H9 (cell line): ENCODE data around the gene HMOX2. TPM values are rescaled to one million over a fixed set of nuclear protein-coding genes. Genes with fewer than 3 reads are reported as not detected.

Source experiments
- DNase-seq: peaks from one replicate; pipeline ENCODE4 v3.0.0-alpha.2; 2017
- H2AFZ ChIP-seq: one replicate; pipeline ENCODE4 v1.6.1; 2013; ENCODE audit warnings: mild to moderate bottlenecking, low read length, control low read depth, moderate library complexity
- H2AK5ac ChIP-seq: 2 replicates; pipeline ENCODE4 v1.6.1; 2013; ENCODE audit warnings: low read length, control low read depth, mixed read lengths; ENCODE audit not compliant: insufficient read length
- H2BK120ac ChIP-seq: one replicate; pipeline ENCODE4 v1.6.1; 2013; ENCODE audit warnings: low read depth, mild to moderate bottlenecking, low read length, control low read depth, inconsistent platforms; ENCODE audit not compliant: poor library complexity, severe bottlenecking
- H2BK12ac ChIP-seq: 2 replicates; pipeline ENCODE4 v1.6.1; 2013; ENCODE audit warnings: low read length, control low read depth, mixed read lengths, low read depth; ENCODE audit not compliant: insufficient read length
- H2BK15ac ChIP-seq: 2 replicates; pipeline ENCODE4 v1.6.1; 2013; ENCODE audit warnings: low read depth, low read length, control low read depth
- H2BK20ac ChIP-seq: one replicate; pipeline ENCODE4 v1.6.1; 2013; ENCODE audit warnings: low read depth, mild to moderate bottlenecking, low read length, control low read depth, inconsistent platforms; ENCODE audit not compliant: poor library complexity, severe bottlenecking
- H2BK5ac ChIP-seq: 2 replicates; pipeline ENCODE4 v1.6.1; 2013; ENCODE audit warnings: low read length, control low read depth, mixed read lengths; ENCODE audit not compliant: insufficient read length
- H3K14ac ChIP-seq: 2 replicates; pipeline ENCODE4 v1.6.1; 2013; ENCODE audit warnings: low read length, control low read depth; ENCODE audit not compliant: insufficient read depth
- H3K18ac ChIP-seq: 2 replicates; pipeline ENCODE4 v1.6.1; 2013; ENCODE audit warnings: low read depth, mild to moderate bottlenecking, mixed read lengths, low read length, control low read depth; ENCODE audit not compliant: insufficient read length
- H3K23ac ChIP-seq: 2 replicates; pipeline ENCODE4 v1.6.1; 2013; ENCODE audit warnings: low read length, control low read depth, mixed read lengths, low read depth; ENCODE audit not compliant: insufficient read length
- H3K23me2 ChIP-seq: 2 replicates; pipeline ENCODE4 v1.6.1; 2013; ENCODE audit warnings: low read depth, mild to moderate bottlenecking, mixed read lengths, low read length, control low read depth; ENCODE audit not compliant: insufficient read length, poor library complexity, severe bottlenecking
- H3K27ac ChIP-seq: 2 replicates; pipeline ENCODE4 v1.5.1; 2013; ENCODE audit warnings: low read length, control low read depth, mixed read lengths, low read depth; ENCODE audit not compliant: insufficient read length
- H3K27me3 ChIP-seq: 2 replicates; pipeline ENCODE4 v1.6.1; 2013; ENCODE audit warnings: low read length, control low read depth, inconsistent platforms; ENCODE audit not compliant: insufficient read depth
- H3K4ac ChIP-seq: 2 replicates; pipeline ENCODE4 v1.6.1; 2013; ENCODE audit warnings: low read depth, mild to moderate bottlenecking, control low read depth, inconsistent platforms, low read length, moderate library complexity
- H3K4me1 ChIP-seq: 2 replicates; pipeline ENCODE4 v1.6.1; 2013; ENCODE audit warnings: low read length, control low read depth, inconsistent platforms; ENCODE audit not compliant: insufficient read depth
- H3K4me2 ChIP-seq: 2 replicates; pipeline ENCODE4 v1.6.1; 2013; ENCODE audit warnings: low read length, control low read depth, mixed read lengths; ENCODE audit not compliant: insufficient read length, insufficient read depth
- H3K56ac ChIP-seq: 2 replicates; pipeline ENCODE4 v1.6.1; 2013; ENCODE audit warnings: low read depth, mild to moderate bottlenecking, mixed read lengths, low read length, control low read depth; ENCODE audit not compliant: insufficient read length
- H3K79me1 ChIP-seq: 2 replicates; pipeline ENCODE4 v1.6.1; 2013; ENCODE audit warnings: low read depth, mild to moderate bottlenecking, moderate library complexity, low read length, control low read depth, inconsistent platforms; ENCODE audit not compliant: insufficient read depth, poor library complexity, severe bottlenecking
- H3K79me2 ChIP-seq: 2 replicates; pipeline ENCODE4 v1.6.1; 2013; ENCODE audit warnings: low read length, control low read depth, inconsistent platforms; ENCODE audit not compliant: insufficient read depth
- H3K9ac ChIP-seq: 2 replicates; pipeline ENCODE4 v1.6.1; 2013; ENCODE audit warnings: low read length, control low read depth, mixed read lengths; ENCODE audit not compliant: insufficient read length; ENCODE audit errors: extremely low read depth
- H3K9me3 ChIP-seq: one replicate; pipeline ENCODE4 v1.6.1; 2013; ENCODE audit warnings: low read depth, low read length, inconsistent platforms; ENCODE audit not compliant: control insufficient read depth
- H3T11ph ChIP-seq: one replicate; pipeline ENCODE4 v1.6.1; 2013; ENCODE audit warnings: mild to moderate bottlenecking, low read length, control low read depth, inconsistent platforms
- H4K20me1 ChIP-seq: one replicate; pipeline ENCODE4 v1.6.1; 2013; ENCODE audit not compliant: control insufficient read depth, insufficient read length, insufficient read depth
- H4K5ac ChIP-seq: 2 replicates; pipeline ENCODE4 v1.6.1; 2013; ENCODE audit warnings: low read depth, mild to moderate bottlenecking, mixed read lengths, low read length, control low read depth; ENCODE audit not compliant: insufficient read length
- H4K8ac ChIP-seq: replicated peaks from 2 replicates; pipeline ENCODE4 v1.6.1; 2013; ENCODE audit warnings: low read length, control low read depth, mixed read lengths, low read depth; ENCODE audit not compliant: insufficient read length
- H4K91ac ChIP-seq: 2 replicates; pipeline ENCODE4 v1.6.1; 2013; ENCODE audit warnings: low read depth, mild to moderate bottlenecking, moderate library complexity, mixed read lengths, low read length, control low read depth; ENCODE audit not compliant: insufficient read length
- H3K27ac Mint-ChIP-seq, 3 experiments: 2 replicates in 2 of 3; 3 replicates in 1 of 3; pipeline ENCODE4 v1.8.0; 2020 to 2021; ENCODE audit warnings: mixed read lengths in 3 of 3, mild to moderate bottlenecking in 1 of 3, moderate library complexity in 1 of 3
- H3K27me3 Mint-ChIP-seq: 2 replicates; pipeline ENCODE4 v1.8.0; 2021; ENCODE audit warnings: low read depth, mild to moderate bottlenecking, moderate library complexity, mixed read lengths
- H3K36me3 Mint-ChIP-seq, 3 experiments: 2 replicates in 2 of 3; 3 replicates in 1 of 3; pipeline ENCODE4 v1.8.0; 2020 to 2021; ENCODE audit warnings: low read depth in 3 of 3, mixed read lengths in 3 of 3; ENCODE audit not compliant: insufficient read depth in 1 of 3
- H3K4me1 Mint-ChIP-seq, 2 experiments: 2 replicates each; pipeline ENCODE4 v1.8.0; 2020; ENCODE audit warnings: mixed read lengths in 2 of 2
- H3K4me3 Mint-ChIP-seq, 2 experiments: 2 replicates in 1 of 2; 3 replicates in 1 of 2; pipeline ENCODE4 v1.8.0; 2020 to 2021; ENCODE audit warnings: mild to moderate bottlenecking in 2 of 2, mixed read lengths in 2 of 2, moderate library complexity in 1 of 2
- H3K9me3 Mint-ChIP-seq, 2 experiments: 2 replicates in 1 of 2; 3 replicates in 1 of 2; pipeline ENCODE4 v1.8.0; 2020; ENCODE audit warnings: mild to moderate bottlenecking in 2 of 2, mixed read lengths in 2 of 2, moderate library complexity in 1 of 2
- WGBS: extraction: QIAGEN DNeasy Blood & Tissue Kit; methylation state at CpG from one replicate; pipeline ENCODE4 v1.1.7; 2013; ENCODE audit warnings: missing lambda C conversion rate, low lambda C conversion rate, mixed read lengths; ENCODE audit not compliant: insufficient read length; ENCODE audit errors: extremely low coverage; 5-methylcytosine and 5-hydroxymethylcytosine counted together
- total RNA-seq: library from RNA; stranded (reverse); gene quantifications from 2 replicates; pipeline ENCODE4 v1.2.1, GENCODE V29; 2021
- TF ChIP-seq, protein P1 (sequence below): fragments of 200-600 bp; sonication (generic); conservative IDR thresholded peaks from 3 replicates; pipeline ENCODE4 v1.8.0; 2021; ENCODE audit warnings: antibody characterized with exemption, mild to moderate bottlenecking

The HMOX2 gene
- total RNA-seq, 1 experiment from 2014 or later: 44.4 TPM

DNA sequence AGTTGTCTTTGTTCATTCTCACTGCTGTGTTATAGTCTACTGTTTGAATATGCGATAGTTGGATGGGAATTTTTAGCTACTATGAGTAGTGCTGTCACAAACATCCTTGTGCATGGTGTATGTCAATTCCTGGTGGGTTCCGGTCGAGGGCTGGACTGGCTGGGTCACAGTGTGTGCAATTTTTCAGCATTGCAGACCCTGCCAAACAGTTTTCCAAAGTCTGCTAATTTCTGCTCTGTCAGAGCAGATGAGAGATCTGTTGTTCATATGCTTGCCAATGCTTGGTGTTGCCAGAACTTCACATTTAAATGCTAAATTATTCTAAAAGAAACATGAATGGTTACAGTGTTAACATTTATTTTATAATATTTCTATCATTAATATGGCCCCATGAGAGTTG lies 76.3 kb downstream of the HMOX2 start:
- H4K5ac ChIP-seq: no peak overlapping the region
- H2AK5ac ChIP-seq: no peak overlapping the region
- H3T11ph ChIP-seq: no peak overlapping the region
- no peaks in the 10 kb centered on the region; a peak in 1 of 7 replicates for H3K36me3 Mint-ChIP-seq
- peaks cover 0 to 2% of the 10 kb centered on the region in 2 experiments; a peak in 2 of 5 replicates for H3K9me3 Mint-ChIP-seq
- H3K27ac Mint-ChIP-seq: no peak overlapping the region
- no peaks in the 10 kb centered on the region for H3K9me3 ChIP-seq
- no peak overlapping the region for H3K14ac ChIP-seq
- no peak for DNase-seq
- no peak overlapping the region for H3K4ac ChIP-seq
- H3K9ac ChIP-seq: no peak overlapping the region
- H2BK5ac ChIP-seq: no peak overlapping the region
- no peak overlapping the region for H3K4me3 Mint-ChIP-seq
- H4K8ac ChIP-seq: no peak overlapping the region
- no peak overlapping the region for H4K91ac ChIP-seq
- no peaks in the 10 kb centered on the region for H3K79me1 ChIP-seq
- TF ChIP-seq, protein P1, sequence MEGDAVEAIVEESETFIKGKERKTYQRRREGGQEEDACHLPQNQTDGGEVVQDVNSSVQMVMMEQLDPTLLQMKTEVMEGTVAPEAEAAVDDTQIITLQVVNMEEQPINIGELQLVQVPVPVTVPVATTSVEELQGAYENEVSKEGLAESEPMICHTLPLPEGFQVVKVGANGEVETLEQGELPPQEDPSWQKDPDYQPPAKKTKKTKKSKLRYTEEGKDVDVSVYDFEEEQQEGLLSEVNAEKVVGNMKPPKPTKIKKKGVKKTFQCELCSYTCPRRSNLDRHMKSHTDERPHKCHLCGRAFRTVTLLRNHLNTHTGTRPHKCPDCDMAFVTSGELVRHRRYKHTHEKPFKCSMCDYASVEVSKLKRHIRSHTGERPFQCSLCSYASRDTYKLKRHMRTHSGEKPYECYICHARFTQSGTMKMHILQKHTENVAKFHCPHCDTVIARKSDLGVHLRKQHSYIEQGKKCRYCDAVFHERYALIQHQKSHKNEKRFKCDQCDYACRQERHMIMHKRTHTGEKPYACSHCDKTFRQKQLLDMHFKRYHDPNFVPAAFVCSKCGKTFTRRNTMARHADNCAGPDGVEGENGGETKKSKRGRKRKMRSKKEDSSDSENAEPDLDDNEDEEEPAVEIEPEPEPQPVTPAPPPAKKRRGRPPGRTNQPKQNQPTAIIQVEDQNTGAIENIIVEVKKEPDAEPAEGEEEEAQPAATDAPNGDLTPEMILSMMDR: no peak
- no peaks in the 10 kb centered on the region for H3K27me3 ChIP-seq
- no peaks in the 10 kb centered on the region; the same call in 1 of the 2 replicates for H3K4me1 ChIP-seq
- no peak overlapping the region for H3K27ac ChIP-seq
- H2BK120ac ChIP-seq: no peak overlapping the region
- no peak overlapping the region for H3K23ac ChIP-seq
- no peaks in the 10 kb centered on the region for H3K23me2 ChIP-seq
- H3K79me2 ChIP-seq: no peaks in the 10 kb centered on the region
- H4K20me1 ChIP-seq: no peaks in the 10 kb centered on the region
- H2BK15ac ChIP-seq: no peak overlapping the region
- peaks cover 9 to 11% of the 10 kb centered on the region in 2 experiments; a peak in 2 of 4 replicates for H3K4me1 Mint-ChIP-seq
- peaks cover 7% of the 10 kb centered on the region for H3K27me3 Mint-ChIP-seq
- no peak overlapping the region for H3K18ac ChIP-seq
- no peak overlapping the region for H2AFZ ChIP-seq
- H3K56ac ChIP-seq: no peak overlapping the region
- no peak overlapping the region for H2BK20ac ChIP-seq
- H2BK12ac ChIP-seq: no peak overlapping the region
- H3K4me2 ChIP-seq: no peak overlapping the region
- no CpG with 5 or more reads among the region's 3 CpGs for WGBS
